DOHH2 (cell line): ENCODE results near the gene KRT6C.

Experiments used
- EZH2phosphoT487 ChIP-seq: fragments of 200-600 bp; sonication (generic); IDR thresholded peaks from 2 replicates; pipeline ENCODE4 v1.6.1; 2017; ENCODE audit warnings: borderline replicate concordance, mild to moderate bottlenecking, antibody characterized with exemption, low read length, moderate library complexity, mixed read lengths
- TF ChIP-seq, protein P1 (sequence below): fragments of 200-600 bp; sonication (generic); IDR thresholded peaks from one replicate; pipeline ENCODE4 v1.5.1; 2014; ENCODE audit warnings: antibody characterized with exemption, mild to moderate bottlenecking, low read depth, low read length; ENCODE audit not compliant: poor library complexity, severe bottlenecking

DNA sequence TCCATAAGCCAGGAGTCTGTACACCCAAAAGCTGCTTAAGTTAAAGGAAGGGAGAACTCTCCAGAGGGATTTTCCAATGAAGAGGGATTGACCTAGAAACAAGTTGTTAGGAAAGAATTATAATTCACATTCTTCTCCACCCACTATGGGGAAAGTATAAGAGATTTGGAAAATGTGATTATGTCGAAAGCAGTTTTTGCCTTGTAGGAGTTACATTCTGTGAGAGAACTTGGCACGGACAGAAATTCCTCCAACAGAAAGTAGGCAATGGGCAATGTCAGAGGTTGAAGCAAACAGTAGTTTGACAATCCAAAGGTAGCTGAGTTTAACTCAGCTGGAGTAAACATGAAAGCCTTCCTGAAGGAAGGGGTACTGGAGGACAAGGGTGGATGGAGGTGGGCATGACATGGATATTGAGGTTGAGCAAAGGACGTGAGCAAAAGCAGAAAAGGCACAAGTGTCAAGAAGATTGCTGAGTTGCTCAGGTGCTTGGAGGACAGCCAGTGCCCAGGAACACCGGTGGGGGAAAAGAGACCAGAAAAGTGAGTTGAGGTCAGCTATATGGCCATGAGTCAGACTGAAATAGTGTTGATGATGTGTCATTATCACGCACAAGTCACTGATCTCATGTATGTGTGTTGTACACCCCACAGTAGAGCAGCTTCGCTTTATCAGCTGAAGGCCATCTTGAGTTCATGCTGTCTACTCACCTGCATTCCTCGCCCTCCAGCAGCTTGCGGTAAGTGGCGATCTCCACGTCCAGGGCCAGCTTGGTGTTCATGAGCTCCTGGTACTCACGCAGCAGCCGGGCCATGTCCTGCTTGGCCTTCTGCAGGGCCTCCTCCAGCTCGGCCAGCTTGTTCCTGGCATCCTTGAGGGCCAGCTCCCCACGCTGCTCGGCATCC is 42.6 kb upstream of the KRT6C start:
- TF ChIP-seq, protein P1, sequence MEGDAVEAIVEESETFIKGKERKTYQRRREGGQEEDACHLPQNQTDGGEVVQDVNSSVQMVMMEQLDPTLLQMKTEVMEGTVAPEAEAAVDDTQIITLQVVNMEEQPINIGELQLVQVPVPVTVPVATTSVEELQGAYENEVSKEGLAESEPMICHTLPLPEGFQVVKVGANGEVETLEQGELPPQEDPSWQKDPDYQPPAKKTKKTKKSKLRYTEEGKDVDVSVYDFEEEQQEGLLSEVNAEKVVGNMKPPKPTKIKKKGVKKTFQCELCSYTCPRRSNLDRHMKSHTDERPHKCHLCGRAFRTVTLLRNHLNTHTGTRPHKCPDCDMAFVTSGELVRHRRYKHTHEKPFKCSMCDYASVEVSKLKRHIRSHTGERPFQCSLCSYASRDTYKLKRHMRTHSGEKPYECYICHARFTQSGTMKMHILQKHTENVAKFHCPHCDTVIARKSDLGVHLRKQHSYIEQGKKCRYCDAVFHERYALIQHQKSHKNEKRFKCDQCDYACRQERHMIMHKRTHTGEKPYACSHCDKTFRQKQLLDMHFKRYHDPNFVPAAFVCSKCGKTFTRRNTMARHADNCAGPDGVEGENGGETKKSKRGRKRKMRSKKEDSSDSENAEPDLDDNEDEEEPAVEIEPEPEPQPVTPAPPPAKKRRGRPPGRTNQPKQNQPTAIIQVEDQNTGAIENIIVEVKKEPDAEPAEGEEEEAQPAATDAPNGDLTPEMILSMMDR, result no peak
- TF ChIP-seq EZH2phosphoT487, result no peak
